Measurements from ENCODE around the gene HOXC10. TPM values are rescaled to one million over a fixed set of nuclear protein-coding genes. Genes with fewer than 3 reads are reported as not detected.

HOXC10 gene
- total RNA-seq, 1 donor from 2014 or later, result not detected

GRCh38 chr12:53951577-53952334 is 33.2 kb upstream of the HOXC10 start:
- peaks cover 100% of the 10 kb centered on the region for H3K27me3 ChIP-seq (ENCODE audit: low read depth)
- H3K27ac ChIP-seq, result no peak overlapping the region
- intact Hi-C loops (cut with DNase I), result no loop called here
- TF ChIP-seq CTCF (IDR thresholded peaks at IDR 0.05), result no peak
- no peaks in the 10 kb centered on the region for H3K4me1 ChIP-seq
- no peak for ATAC-seq
- no peaks in the 10 kb centered on the region for H3K9me3 ChIP-seq
- H3K4me3 ChIP-seq, result no peak overlapping the region
- H3K36me3 ChIP-seq, result no peaks in the 10 kb centered on the region
- DNase-seq, result no peak

DNA sequence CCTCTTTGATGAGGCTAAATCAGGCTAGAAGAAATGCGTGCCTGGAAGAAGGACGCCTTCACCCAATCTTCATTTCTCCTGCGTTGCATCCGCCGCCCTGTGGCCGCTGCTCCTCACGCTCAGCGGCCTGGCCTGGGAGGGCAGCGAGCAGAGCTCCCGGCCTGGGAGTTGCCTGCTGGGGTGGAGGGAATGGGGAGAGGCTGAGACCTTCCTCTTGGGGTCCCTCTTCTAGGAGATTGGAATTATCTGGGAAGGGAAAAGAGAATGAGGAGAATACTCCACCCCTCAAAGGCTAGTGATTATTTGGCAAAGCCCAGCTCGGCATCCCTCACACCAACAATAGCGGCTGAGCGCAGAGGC is 32.6 kb upstream of the HOXC10 start:
- intact Hi-C loops (cut with DNase I), result no loop called here
- no peak for TF ChIP-seq CTCF (IDR thresholded peaks at IDR 0.05)
- H3K4me3 ChIP-seq, result no peak overlapping the region
- DNase-seq (no peak), ATAC-seq (no peak)
- H3K9me3 ChIP-seq, result no peaks in the 10 kb centered on the region
- H3K27ac ChIP-seq, result no peak overlapping the region
- H3K4me1 ChIP-seq, result no peaks in the 10 kb centered on the region
- no peaks in the 10 kb centered on the region for H3K36me3 ChIP-seq
- peaks cover 100% of the 10 kb centered on the region for H3K27me3 ChIP-seq (ENCODE audit: low read depth)

GRCh38 chr12:53952871-53953734 is 31.8 kb upstream of the HOXC10 start:
- peaks cover 100% of the 10 kb centered on the region for H3K27me3 ChIP-seq (ENCODE audit: low read depth)
- H3K36me3 ChIP-seq, result no peaks in the 10 kb centered on the region
- no peak for DNase-seq
- H3K4me3 ChIP-seq, result no peak overlapping the region
- no peak for TF ChIP-seq CTCF (IDR thresholded peaks at IDR 0.05)
- H3K4me1 ChIP-seq, result no peaks in the 10 kb centered on the region
- intact Hi-C loops (cut with DNase I), result no loop called here
- no peaks in the 10 kb centered on the region for H3K9me3 ChIP-seq
- H3K27ac ChIP-seq, result no peak overlapping the region
- no peak for ATAC-seq

GRCh38 chr12:53953831-53954693 is 30.9 kb upstream of the HOXC10 start:
- no peak for ATAC-seq
- Histone ChIP-seq H3K36me3 (no peaks in the 10 kb centered on the region), H3K4me3 (no peak overlapping the region), H3K9me3 (no peaks in the 10 kb centered on the region), H3K4me1 (no peaks in the 10 kb centered on the region), H3K27me3 (ENCODE audit: low read depth) (peaks cover 100% of the 10 kb centered on the region), H3K27ac (no peak overlapping the region)
- DNase-seq, result no peak
- TF ChIP-seq CTCF (IDR thresholded peaks at IDR 0.05), result no peak
- intact Hi-C loops (cut with DNase I), result no loop called here

DNA sequence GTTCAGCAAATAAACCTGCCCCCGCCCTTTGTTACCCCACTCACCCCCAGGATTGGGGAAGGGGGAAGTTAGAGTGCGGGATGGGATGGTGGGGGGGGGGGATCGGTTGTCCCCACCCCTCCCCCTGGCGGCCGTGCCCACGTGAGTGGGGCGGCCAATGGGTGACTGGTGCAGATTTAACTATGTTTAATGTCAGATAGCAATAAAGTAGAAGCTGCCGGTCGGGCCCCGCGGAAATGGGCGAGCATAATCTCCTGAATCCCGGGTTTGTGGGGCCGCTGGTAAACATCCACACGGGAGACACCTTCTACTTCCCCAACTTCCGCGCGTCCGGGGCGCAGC is 30.3 kb upstream of the HOXC10 start, which contains the start of gene HOXC12:
HOXC12 (plus strand) TSS at position 210 of the 342 bp plus-strand sequence; CDS start at position 237, 27 bp downstream.
- Histone ChIP-seq H3K36me3 (no peaks in the 10 kb centered on the region), H3K4me3 (no peak within 1 kb of the TSS), H3K27me3 (ENCODE audit: low read depth) (peaks cover 100% of the 10 kb centered on the region), H3K4me1 (no peaks in the 10 kb centered on the region), H3K27ac (no peak within 1 kb of the TSS), H3K9me3 (no peaks in the 10 kb centered on the region)
- TF ChIP-seq CTCF (IDR thresholded peaks at IDR 0.05), result no peak
- ATAC-seq (no peak), DNase-seq (no peak)
- intact Hi-C loops (cut with DNase I), result no loop called here
